HG02798 (cell line): ENCODE measurements around the gene PGD.
A peak's percentile ranks its signal among the peaks of the same experiment; 100 is the strongest.
"Not testable (repeated sequence)": the region's sequence is repeated elsewhere in the genome, so short reads cannot be mapped to it uniquely, and the experiment has no call there.

Experiments
- ATAC-seq: cut with Tn5 transposase; IDR thresholded peaks from one replicate; pipeline ENCODE4 v1.9.1; 2021; ENCODE audit warnings: mild to moderate bottlenecking; ENCODE audit not compliant: unreplicated experiment, poor library complexity

PGD gene

DNA sequence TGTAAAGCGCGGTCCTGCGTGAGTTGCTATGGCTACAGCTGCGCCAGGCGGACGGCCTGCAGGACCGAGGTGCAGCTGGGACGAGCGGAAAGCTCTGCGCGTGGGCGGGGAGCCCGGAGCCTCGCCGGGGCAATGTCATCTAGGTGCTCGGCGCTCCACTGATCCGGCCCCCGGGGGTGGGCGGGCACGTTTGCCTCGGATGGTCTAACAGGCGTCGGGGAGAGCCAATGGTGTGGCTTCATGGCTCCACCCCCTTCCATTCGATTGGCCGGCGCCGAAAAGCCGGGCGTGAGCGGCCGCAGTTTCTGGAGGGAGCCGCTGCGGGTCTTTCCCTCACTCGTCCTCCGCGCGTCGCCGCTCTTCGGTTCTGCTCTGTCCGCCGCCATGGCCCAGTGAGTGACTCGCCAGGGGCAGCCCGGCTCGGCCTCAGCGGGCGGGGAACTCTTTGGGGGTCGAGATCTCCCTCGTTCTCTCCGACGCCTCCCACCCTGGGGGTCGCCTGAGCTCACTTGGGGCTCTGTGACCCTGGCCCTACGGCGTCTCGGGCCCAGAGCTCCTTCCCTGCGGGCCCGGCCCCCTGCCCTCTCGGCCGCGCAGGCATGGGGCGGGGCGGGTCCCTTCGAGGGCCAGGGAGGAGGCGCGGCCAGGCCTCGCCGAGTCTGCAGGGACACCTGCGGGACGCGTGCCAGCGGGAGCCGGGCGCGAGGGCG, at the start of gene PGD:
PGD (plus strand) TSS at position 331 of the 710 bp plus-strand sequence; CDS start at position 385, 54 bp downstream.
- peak; percentile 95 for ATAC-seq

DNA sequence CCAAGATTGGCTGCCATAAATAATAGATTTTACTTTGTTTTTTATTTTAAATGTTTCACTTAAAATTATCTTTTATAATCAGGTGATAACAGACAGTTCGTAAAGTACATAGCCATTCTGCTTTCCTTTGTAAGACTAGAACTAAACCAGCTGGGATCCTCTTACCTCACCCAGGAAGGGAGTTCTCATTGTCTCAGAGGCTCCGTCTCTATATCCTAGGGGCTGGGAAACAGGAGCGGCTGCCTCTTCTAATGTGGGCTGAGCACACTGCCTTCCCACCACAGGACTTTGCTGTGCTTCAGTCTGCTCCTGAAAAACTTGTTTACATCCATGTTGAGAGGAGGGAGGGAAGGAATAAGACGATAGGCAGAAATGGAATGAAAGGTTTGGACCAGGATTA, 45.6 kb upstream of the PGD start:
- ATAC-seq, result no peak

DNA sequence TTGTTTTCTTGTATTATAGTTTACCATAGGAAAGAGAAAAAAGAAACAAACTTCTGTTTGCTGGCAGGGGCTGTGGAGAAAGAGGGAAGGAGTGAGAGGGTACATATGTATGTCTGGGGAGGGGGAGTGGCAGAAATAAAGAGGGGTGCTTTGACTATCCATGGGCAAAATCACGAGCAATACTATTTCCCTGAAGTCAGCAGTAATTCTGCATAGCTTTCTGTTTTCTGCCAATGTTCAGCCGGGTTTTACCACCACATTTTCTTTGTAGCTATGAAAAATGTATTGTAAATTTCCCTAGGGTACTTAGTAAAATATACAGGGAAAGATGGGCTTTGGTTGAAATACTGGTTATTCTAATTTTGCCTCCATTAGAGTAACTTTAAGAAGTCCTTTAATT, 45.2 kb upstream of the PGD start:
- no peak for ATAC-seq

DNA sequence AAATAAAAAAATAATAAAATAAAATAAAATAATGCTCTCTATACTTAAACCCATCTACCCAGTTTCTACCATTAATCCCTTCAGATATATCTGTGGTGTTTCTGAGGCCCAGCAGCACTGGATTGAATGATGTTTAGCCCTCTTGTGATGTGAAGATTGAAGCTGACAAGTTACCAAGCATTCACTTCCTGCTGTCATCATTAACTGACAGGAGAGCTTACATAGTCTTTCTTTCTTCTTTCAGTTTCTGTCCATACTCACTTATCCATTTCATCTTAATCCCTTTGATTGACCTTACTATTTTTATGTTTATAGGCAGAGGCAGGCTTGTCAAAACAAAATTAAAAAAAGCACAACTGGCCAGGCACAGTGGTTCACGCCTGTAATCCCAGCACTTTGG, 38.8 kb upstream of the PGD start:
- ATAC-seq, result no peak

DNA sequence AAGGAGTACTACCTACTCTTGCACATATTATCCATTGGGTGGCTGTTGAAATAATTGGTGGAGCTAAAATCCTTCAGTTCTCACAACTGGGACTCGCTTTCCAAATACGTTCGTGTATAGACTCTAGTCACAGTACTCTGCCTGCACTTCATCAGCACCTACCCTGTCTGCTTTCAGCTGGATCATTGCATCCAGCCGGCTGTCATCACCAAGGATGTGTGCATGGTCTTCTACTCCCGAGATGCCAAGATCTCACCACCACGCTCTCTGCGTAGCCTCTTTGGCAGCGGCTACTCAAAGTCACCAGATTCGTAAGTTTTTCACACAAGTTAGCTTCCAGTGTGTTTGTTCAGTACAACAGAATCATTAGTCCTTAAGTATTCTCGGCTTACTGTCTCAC, 37.3 kb upstream of the PGD start:
- no peak for ATAC-seq

DNA sequence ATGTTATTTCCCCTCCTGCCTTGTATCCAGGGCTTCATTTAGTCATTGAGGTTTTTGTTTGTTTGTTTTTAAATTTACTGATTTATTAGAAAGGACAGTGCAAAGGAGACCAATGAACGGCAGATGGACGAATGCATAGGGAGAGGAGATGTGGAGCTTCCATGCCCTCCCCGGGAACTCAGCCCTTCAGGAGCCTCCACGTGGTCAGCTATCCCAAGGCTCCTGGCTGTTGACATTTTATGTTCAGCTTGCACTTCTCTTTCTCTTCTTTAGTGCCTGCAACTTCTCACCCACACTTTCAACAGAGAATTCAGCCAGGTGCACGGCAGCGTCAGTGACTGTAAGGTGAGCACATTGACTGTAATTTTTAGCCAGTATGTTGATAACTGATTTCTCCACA, 30.7 kb upstream of the PGD start:
- no peak for ATAC-seq

DNA sequence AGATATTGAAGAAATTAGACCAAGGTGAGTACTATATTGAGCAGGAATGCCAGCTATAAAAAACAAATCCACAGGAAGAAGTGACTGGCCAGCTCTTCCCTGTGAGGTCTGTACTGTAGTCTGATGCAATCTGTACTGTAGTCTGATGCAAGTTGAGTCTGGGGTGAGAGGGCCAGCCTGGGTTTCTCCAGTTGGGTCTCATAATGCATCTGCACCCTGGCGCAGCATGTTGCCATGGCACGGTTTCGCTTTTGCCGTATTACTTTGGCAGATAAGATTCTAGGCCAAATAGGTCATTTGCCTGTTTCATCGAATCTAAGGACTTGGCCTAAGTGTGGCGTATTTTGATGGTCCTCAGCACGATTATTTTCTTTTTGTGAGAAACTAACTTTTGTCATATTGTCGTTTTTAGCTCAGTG, 24.4 kb upstream of the PGD start:
- no peak for ATAC-seq

DNA sequence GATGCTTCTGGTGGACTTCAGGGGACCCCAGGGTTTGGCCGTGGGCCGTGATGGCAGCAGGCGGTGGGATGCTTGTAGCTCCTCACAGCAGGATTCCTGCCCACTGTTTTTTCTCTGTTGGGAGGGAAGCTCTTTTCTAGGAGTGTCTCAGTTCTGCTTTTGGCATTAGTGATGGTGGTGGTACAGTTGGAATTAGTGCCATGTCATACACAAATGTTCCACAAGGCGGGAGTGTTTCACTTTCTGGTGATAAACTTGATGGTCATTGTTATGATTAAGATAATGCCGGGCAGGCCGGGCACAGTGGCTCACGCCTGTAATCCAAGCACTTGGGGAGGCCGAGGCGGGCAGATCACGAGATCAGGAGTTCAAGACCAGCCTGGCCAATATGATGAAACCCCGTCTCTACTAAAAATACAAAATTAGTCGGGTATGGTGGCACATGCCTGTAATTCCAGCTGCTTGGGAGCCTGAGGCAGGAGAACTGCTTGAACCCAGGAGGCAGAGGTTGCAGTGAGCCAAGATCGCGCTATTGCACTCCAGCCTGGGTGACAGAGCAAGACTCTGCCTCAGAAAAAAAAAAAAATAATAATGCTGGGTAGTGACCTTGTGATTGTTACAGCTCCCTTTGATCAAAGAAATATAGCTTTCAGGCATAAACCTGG, 21.4 kb upstream of the PGD start:
- not testable (repeated sequence) for ATAC-seq

DNA sequence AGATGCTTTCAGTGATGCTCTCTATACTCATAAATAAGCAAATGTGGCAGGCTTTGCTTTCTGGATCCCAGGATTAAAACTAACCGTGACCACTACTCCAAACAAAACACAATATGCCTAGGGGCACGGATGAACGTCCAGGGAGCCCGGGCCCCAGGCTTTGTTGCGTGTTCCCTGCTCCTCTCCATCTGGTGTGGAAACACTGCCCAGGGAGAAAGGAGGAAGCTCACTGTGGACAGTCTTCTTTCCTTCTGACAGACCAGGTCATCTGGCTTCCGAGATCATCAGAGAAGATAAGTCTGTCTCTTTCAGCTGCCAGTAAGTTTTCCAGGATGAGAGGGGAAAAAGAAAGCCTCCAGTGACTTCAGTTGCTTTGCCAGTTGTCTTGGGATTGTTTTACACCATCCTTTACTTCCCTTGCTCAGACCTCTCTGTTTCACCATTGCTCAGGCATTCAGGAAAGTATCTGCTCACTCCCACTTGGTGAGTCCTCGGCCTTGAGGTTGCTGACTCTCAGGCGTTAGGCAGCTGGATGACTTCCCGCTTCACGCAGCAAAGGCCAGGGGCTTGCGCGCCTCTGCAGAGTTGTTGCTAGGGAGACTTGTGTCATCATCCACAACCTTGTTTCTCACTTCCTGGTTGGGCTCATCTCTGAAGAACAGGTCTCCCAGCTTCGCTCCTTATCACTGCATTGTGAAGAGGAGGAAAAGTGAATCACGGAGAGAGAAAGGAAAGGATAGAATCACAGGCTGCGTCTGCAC, 20.6 kb upstream of the PGD start:
- ATAC-seq, result no peak

DNA sequence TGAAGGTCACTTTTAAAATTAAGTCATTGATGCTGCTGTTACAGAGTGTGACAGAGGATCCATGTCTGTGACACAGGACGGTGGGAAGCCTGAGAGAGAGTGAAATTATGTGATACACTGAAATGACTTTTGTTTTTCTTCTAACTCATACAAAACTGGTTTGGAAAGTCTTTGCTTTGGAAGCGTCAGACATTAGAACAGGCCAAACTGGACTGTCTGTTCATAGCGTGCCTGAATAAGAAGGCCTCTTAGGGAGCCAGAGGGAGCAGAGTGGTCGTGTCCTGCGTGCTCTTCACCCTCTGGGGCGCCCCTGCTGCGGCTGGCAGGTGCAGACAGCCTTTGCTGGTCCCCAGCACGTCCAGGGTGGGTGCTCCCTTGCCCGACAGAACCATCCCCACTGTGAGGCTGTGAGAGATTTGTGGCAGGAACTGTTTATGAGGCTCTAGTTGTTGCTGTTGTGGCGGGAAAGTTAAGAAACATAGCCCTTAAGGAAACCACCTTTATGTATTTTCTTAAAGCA, 19.7 kb upstream of the PGD start:
- ATAC-seq, result no peak

DNA sequence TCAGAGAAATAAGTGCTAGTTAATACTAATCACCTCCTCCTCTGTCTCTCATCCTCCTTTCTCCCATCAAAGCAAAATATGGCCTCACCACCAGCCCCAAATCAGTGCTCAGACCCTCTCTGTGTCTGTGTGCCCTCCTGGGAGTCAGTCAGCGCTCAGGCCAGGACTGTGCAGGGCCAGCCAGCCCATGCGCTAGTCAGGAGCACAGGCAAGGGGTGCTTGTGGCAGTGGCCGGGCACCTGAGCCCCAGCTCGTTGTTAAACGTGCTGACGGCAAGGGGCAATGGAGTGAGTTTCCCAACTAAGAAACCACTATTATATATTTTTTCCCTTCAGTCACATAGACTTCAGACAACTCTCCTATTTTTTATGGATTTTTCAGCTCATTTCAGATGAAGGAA, 19.2 kb upstream of the PGD start:
- no peak for ATAC-seq

DNA sequence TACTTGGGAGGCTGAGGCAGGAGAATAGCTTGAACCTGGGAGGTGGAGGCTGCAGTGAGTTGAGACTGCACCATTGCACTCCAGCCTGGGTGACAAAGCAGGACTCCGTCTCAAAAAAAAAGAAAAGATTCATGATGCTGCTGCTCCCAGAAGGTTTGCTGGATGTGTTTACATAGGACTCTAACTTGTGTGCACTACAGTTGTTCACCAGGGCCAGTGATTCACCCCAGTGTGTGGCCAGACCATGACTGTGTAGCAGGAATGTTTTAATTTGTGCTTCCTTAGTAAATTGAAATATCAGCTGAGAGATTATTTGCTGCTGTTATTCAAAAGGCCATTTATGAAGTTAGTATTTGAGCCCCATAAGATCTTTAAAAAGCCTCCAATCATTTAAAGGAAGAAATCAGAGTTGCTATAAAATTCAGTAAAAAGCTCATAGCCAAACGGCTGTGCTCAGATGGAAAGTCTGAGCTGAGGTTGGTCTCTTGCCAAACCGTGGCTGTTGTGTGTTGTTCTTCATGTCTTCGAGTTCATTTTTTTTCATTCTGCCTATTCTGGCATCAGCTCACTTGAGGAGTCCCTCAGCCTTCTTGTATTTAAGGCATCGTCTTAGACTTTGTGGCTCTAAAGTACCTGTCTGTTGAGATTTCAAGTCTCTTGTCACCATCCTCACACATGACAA, 18.1 kb upstream of the PGD start:
- no peak for ATAC-seq

DNA sequence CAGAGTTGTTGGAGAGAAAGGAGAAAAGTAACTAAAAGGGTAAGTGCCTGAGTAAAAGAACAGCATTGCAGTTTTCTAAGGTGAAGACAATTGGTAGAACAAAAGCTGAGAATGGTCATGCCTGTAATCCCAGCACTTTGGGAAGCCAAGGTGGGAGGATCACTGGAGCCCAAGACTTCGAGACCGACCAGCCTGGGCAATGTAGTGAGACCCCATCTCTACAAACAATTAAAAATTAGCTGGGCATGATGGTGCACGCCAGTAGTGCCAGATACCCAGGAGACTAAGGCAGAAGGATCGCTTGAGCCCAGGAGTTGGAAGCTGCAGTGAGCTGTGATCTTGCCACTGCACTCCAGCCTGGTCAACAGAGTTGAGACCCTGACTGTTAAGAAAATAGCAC, 15.2 kb upstream of the PGD start:
- ATAC-seq, result no peak

DNA sequence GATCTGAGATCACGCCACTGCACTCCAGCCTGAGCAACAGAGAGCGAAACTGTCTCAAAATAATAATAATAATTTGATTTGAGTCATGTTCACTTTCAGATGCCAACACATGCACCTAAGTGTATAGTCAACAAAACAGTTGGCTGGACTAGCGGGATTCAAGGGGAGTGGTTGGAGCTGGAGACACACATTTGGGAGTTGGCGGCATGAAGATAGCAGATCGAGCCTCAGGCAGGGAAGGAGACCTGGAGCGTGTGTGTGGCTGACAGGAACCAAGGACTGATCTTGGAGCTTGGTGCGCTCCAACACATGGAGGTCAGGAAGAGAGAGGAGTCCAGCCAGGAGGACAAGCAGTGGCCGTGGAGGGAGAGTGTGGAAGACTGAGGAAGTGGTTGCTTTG, 14.6 kb upstream of the PGD start:
- ATAC-seq, result no peak

DNA sequence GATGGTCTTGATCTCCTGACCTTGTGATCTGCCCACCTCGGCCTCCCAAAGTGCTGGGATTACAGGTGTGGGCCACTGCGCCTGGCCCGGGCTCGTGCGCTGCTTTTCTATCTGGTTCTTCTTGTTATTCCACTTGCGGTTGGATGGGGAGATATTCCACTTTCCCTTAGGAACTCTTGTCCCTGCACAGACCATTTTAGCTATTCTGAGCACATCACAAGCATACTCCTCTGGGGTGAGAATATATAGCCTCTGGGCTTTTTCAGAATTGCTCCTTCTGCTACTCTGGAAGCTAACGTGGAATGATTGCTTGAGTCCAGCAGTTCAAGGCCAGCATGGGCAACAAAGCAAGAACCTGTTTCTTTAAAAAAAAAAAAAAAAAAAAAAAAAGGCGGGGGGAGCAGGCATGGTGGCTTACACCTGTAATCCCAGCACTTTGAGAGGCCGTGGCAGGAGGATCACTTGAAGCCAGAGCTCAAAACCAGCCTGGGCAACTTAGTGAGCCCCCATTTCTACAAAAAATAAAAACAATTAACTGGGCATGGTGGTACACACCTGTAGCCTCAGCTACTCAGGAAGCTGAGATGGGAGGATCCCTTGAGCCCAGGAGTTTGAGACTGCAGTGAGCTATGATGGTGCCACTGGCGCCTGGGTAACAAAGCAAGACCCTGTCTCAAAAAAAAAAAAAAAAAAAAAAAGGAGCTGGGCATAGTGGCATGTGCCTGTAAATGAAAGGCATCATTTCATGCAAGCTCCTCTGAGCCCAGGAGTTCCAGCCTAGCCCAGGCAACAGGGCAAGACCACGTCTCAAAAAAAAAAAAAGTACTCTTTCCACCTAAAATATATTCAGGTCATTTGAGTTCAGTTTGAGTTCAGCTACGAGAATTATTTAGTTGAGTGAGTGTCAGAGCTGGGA, 11.8 kb upstream of the PGD start:
- no peak for ATAC-seq

DNA sequence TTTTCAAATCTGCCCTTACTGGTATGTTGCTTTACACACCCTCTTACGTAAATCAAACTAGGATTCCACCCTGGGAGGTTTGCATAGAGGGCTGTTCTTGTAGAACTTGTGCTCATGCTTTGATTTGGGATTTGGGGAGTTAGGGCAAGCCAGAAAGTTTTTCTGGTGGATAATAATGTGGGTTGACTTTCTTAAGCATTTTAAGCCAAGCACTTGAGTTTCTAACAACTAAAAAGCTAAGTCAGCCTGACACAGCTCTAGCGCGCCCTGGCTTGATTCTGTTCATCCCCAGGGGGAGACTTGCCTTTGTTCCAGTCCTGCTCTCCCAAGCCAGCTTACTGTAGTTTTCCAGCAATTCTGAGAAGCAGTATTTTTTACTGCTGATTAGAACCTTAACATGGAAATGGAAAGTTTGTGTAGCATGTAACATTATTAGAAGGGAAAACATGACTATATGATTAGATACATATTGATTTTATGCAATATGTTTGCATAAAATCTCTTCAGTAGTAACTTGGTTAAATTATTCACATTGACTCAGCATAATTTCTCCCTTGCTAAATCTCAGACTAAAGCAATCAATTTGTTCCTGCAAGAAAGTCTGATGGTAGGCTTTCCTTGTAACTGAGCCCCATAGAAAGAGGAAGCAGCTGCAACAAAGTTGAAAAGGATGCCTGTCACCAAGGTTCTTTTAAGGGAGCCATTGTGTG, 11.0 kb upstream of the PGD start:
- no peak for ATAC-seq

DNA sequence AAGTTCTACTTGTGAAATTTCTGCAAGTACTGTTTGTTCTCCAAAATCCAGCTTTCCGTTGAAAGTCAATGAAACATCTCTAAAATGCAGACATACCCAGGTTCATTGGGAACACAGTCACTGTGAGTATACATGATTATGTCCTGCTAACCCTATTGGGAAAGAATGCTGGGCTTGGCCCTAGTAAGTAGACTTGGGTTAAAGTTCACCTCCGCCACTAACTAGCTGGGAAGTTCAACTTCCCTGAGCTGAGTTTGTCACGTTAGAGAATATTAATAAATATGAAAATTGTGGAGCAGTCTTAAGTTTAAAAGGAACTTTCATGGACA, 10.5 kb upstream of the PGD start:
- ATAC-seq, result no peak

DNA sequence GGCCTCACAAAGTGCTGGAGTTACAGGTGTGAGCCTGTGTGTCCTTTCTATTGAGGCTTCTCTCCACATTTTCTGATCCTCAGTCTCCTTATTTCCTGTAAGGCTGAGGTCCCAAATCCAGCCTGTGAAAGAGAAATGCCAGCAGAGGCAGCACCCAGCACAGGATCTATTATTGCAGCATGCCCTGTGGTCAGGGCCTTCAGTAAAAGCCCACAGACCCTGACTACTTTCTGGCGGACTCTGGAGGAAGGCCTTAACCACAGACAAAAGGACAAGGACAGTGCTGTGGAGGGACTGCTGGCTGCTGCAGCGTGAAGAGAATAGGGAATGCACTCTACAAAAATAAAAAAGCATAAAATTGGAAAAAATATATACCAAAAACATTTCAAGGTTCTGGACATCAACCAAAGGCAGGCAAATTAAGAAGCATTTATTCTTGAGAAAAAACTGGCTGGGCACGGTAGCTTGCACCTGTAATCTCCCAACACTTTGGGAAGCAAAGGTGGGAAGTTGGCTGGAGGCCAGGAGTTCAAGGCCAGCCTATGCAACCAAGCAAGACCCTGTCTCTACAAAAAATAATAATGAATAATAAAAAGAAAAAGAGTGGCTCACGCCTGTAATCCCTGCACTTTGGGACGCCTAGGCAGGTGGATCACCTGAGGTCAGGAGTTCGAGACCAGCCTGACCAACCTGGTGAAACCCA, 9.4 kb upstream of the PGD start:
- no peak for ATAC-seq

DNA sequence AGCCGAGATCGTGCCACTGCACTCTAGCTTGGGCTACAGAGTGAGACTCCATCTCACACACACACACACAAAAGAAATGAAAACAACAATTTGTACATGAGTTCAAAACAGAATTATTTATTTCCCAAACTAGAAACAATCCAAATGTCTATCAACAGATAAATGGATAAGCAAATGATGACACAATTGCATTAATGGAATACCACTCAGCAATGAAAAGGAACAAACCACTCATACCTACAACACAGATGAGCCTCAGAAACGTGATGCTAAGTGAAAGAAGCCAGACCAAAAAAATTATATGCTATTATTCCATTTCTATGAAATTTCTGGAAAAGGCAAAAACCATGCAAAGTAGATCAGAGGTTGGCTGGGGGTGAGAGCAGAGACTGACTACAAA, 2.0 kb upstream of the PGD start:
- ATAC-seq, result no peak
